Liver (tissue), 9 donors: Measurements from ENCODE around the gene ITPKC. TPM values are rescaled to one million over a fixed set of nuclear protein-coding genes. Genes with fewer than 3 reads are reported as not detected.

Experiments used
- DNase-seq: peaks from one replicate; pipeline ENCODE4 v3.0.0-alpha.2; 2017; ENCODE audit warnings: low spot score
- H3K27ac ChIP-seq, 2 donors: one replicate each; pipeline ENCODE4 v1.7.0; 2013; ENCODE audit warnings: inconsistent platforms in 2 of 2, low read length in 2 of 2, control low read depth in 1 of 2, low read depth in 1 of 2, mild to moderate bottlenecking in 1 of 2
- H3K27me3 ChIP-seq, 4 donors: one replicate each; pipeline versions ENCODE4 v1.6.1 to v1.7.0; 2013; ENCODE audit warnings: low read length in 3 of 4, inconsistent platforms in 1 of 4, mild to moderate bottlenecking in 1 of 4, moderate library complexity in 1 of 4; ENCODE audit not compliant: control insufficient read depth in 4 of 4, insufficient read depth in 4 of 4
- H3K36me3 ChIP-seq, 4 donors: one replicate each; pipeline versions ENCODE4 v1.6.1 to v1.7.0; 2013; ENCODE audit warnings: low read length in 3 of 4, mild to moderate bottlenecking in 3 of 4, low read depth in 1 of 4, moderate library complexity in 1 of 4; ENCODE audit not compliant: control insufficient read depth in 4 of 4, insufficient read depth in 3 of 4
- H3K4me1 ChIP-seq, 4 donors: one replicate each; pipeline versions ENCODE4 v1.6.1 to v1.7.0; 2013; ENCODE audit warnings: low read length in 3 of 4, mild to moderate bottlenecking in 3 of 4, moderate library complexity in 1 of 4; ENCODE audit not compliant: control insufficient read depth in 4 of 4, insufficient read depth in 4 of 4
- H3K4me3 ChIP-seq, 3 donors: one replicate each; pipeline versions ENCODE4 v1.6.1 to v1.7.0; 2013; ENCODE audit warnings: low read length in 3 of 3, control low read depth in 1 of 3, low read depth in 1 of 3, mild to moderate bottlenecking in 1 of 3
- H3K9ac ChIP-seq, 2 donors: one replicate each; pipeline ENCODE4 v1.7.0; 2013; ENCODE audit warnings: low read length in 2 of 2, mild to moderate bottlenecking in 2 of 2, moderate library complexity in 2 of 2, control low read depth in 1 of 2, low read depth in 1 of 2
- H3K9me3 ChIP-seq, 4 donors: one replicate each; pipeline versions ENCODE4 v1.6.1 to v1.7.0; 2013; ENCODE audit warnings: low read length in 3 of 4; ENCODE audit not compliant: control insufficient read depth in 4 of 4
- FOXA1 ChIP-seq: IDR thresholded peaks from 2 replicates; pipeline ENCODE4 v1.6.1; 2016; ENCODE audit warnings: antibody characterized with exemption
- FOXA2 ChIP-seq: IDR thresholded peaks from 2 replicates; pipeline ENCODE4 v1.6.1; 2016; ENCODE audit warnings: antibody characterized with exemption
- GABPA ChIP-seq, 2 donors: IDR thresholded peaks in 1 of 2; conservative IDR thresholded peaks in 1 of 2; 2 replicates each; pipeline ENCODE4 v1.6.1; 2016; ENCODE audit warnings: antibody characterized with exemption in 2 of 2, mild to moderate bottlenecking in 1 of 2, moderate library complexity in 1 of 2
- HNF4A ChIP-seq, 2 donors: conservative IDR thresholded peaks; 2 replicates each; pipeline ENCODE4 v1.6.1; 2016; ENCODE audit warnings: antibody characterized with exemption in 2 of 2, mild to moderate bottlenecking in 2 of 2
- HNF4G ChIP-seq: IDR thresholded peaks from 2 replicates; pipeline ENCODE4 v1.6.1; 2016; ENCODE audit warnings: antibody characterized with exemption
- JUND ChIP-seq, 2 donors: IDR thresholded peaks; 2 replicates each; pipeline ENCODE4 v1.6.1; 2016; ENCODE audit warnings: antibody characterized with exemption in 2 of 2
- MAX ChIP-seq: IDR thresholded peaks from 2 replicates; pipeline ENCODE4 v1.6.1; 2016; ENCODE audit warnings: antibody characterized with exemption
- RAD21 ChIP-seq, 2 donors: IDR thresholded peaks; 2 replicates each; pipeline ENCODE4 v1.6.1; 2016; ENCODE audit warnings: antibody characterized with exemption in 2 of 2, mild to moderate bottlenecking in 2 of 2
- RXRA ChIP-seq, 2 donors: IDR thresholded peaks; 2 replicates each; pipeline ENCODE4 v1.6.1; 2017 to 2018; ENCODE audit warnings: antibody characterized with exemption in 2 of 2, mild to moderate bottlenecking in 1 of 2
- SP1 ChIP-seq: IDR thresholded peaks from 2 replicates; pipeline ENCODE4 v1.6.1; 2018; ENCODE audit warnings: antibody characterized with exemption, mild to moderate bottlenecking
- TAF1 ChIP-seq: conservative IDR thresholded peaks from 2 replicates; pipeline ENCODE4 v1.6.1; 2016; ENCODE audit warnings: antibody characterized with exemption, mild to moderate bottlenecking
- YY1 ChIP-seq: IDR thresholded peaks from 2 replicates; pipeline ENCODE4 v1.6.1; 2016; ENCODE audit warnings: antibody characterized with exemption, mild to moderate bottlenecking
- ZBTB33 ChIP-seq: IDR thresholded peaks from 2 replicates; pipeline ENCODE4 v1.6.1; 2016; ENCODE audit warnings: antibody characterized with exemption
- WGBS: extraction: QIAGEN DNeasy Blood & Tissue Kit; methylation state at CpG from one replicate; pipeline ENCODE4 v1.1.7; 2013; 5-methylcytosine and 5-hydroxymethylcytosine counted together
- polyA plus RNA-seq, 2 donors: library from polyadenylated mRNA; stranded (reverse) in 1 of 2; unstranded in 1 of 2; fragments of 200-250 nt in 1 of 2; fragments of >200 nt in 1 of 2; fragmentation: Nextera tagmentation in 1 of 2; extraction: Ambion mirVana in 1 of 2; gene quantifications; one replicate each; pipeline versions ENCODE4 v1.2.1 to v1.2.3, GENCODE V29; 2013 to 2015
- total RNA-seq, 2 donors: library from RNA; depleted of rRNA; stranded (reverse); fragments of >200 nt; gene quantifications; one replicate each; pipeline ENCODE4 v1.2.3, GENCODE V29; 2014
- TF ChIP-seq, protein P1 (sequence below): IDR thresholded peaks from 2 replicates; pipeline ENCODE4 v1.6.1; 2016; ENCODE audit warnings: antibody characterized with exemption, mild to moderate bottlenecking
- donor health status: healthy.
- donor health status: healthy.
- donor health status: healthy.
- donor health status: healthy.
- donor health status: healthy.

Gene ITPKC
- total and polyA plus RNA-seq, 4 donors, result 4.2 to 12.5 (median 7.7) TPM

DNA sequence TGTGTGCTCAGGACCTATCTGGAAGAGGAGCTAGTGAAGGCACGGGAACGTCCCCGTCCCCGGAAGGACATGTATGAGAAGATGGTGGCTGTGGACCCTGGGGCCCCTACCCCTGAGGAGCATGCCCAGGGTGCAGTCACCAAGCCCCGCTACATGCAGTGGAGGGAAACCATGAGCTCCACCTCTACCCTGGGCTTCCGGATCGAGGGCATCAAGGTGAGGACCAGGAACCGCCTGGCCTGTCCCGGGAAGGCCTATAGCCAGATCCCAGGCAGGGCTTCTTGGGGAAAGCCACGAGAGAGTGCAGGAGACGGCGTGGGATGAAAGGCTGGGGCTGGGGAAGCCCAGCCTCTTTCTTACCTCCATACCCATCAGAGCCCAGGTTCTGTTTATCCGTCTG, 16.2 kb downstream of the ITPKC start:
- no peaks in the 10 kb centered on the region for H3K9me3 ChIP-seq
- no peak overlapping the region for H3K4me3 ChIP-seq
- WGBS, result 94% methylated on average over 13 of the region's 13 CpGs
- H3K36me3 ChIP-seq, result peaks cover 14 to 83% (median 48%) of the 10 kb centered on the region in 4 donors
- no peaks in the 10 kb centered on the region for H3K4me1 ChIP-seq
- H3K27ac ChIP-seq, result no peak overlapping the region
- no peak for DNase-seq
- no peaks in the 10 kb centered on the region for H3K27me3 ChIP-seq
- H3K9ac ChIP-seq, result no peak overlapping the region
- no peak for TF ChIP-seq TAF1
- no peak for TF ChIP-seq HNF4A (conservative IDR thresholded peaks at IDR 0.05)
- TF ChIP-seq FOXA1, result no peak
- TF ChIP-seq RXRA (IDR thresholded peaks at IDR 0.05), result no peak
- TF ChIP-seq ZBTB33, result no peak
- no peak for TF ChIP-seq FOXA2
- TF ChIP-seq, protein P1, sequence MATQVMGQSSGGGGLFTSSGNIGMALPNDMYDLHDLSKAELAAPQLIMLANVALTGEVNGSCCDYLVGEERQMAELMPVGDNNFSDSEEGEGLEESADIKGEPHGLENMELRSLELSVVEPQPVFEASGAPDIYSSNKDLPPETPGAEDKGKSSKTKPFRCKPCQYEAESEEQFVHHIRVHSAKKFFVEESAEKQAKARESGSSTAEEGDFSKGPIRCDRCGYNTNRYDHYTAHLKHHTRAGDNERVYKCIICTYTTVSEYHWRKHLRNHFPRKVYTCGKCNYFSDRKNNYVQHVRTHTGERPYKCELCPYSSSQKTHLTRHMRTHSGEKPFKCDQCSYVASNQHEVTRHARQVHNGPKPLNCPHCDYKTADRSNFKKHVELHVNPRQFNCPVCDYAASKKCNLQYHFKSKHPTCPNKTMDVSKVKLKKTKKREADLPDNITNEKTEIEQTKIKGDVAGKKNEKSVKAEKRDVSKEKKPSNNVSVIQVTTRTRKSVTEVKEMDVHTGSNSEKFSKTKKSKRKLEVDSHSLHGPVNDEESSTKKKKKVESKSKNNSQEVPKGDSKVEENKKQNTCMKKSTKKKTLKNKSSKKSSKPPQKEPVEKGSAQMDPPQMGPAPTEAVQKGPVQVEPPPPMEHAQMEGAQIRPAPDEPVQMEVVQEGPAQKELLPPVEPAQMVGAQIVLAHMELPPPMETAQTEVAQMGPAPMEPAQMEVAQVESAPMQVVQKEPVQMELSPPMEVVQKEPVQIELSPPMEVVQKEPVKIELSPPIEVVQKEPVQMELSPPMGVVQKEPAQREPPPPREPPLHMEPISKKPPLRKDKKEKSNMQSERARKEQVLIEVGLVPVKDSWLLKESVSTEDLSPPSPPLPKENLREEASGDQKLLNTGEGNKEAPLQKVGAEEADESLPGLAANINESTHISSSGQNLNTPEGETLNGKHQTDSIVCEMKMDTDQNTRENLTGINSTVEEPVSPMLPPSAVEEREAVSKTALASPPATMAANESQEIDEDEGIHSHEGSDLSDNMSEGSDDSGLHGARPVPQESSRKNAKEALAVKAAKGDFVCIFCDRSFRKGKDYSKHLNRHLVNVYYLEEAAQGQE, result no peak
- TF ChIP-seq SP1, result no peak

DNA sequence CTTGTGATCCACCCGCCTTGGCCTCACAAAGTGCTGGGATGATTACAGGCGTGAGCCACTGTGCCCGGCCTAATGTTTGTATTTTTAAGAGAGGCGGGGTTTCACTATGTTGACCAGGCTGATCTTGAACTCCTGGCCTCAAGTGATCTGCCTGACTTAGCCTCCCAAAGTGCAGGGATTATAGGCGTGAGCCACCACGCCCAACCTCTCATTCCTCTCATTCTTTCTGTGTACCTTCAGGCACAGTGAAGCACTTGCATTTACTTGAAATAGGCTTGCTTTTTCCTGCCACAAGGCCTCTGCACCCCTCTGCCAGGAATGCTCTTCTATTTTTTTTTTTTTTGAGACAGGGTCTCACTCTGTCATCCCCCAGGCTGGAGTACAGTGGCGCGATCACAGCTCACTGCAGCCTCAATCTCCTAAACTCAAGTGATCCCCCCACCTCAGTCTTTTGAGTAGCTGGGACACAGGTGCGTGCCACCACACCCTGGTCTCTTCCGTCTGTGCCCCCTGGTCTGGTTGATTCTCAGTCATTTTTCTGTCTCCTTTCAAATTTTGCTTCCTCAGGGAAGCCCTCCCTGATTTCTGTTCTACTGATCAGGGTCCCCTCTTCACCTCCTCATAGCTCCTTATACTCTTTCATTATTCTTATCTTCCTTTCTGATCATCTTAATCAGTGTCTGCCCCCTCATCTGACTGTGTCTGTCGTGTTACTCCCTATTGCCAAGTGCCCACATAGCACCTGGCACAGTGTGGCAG, 18.3 kb downstream of the ITPKC start:
- Histone ChIP-seq H3K27me3 (no peaks in the 10 kb centered on the region), H3K9me3 (no peaks in the 10 kb centered on the region), H3K4me3 (no peak overlapping the region), H3K4me1 (no peaks in the 10 kb centered on the region), H3K36me3 (peaks cover 20 to 85% (median 43%) of the 10 kb centered on the region in 4 donors), H3K27ac (no peak overlapping the region), H3K9ac (no peak overlapping the region)
- no peak for TF ChIP-seq YY1
- no peak for TF ChIP-seq ZBTB33
- WGBS, result 85% methylated on average over 11 of the region's 11 CpGs
- no peak for DNase-seq

- Histone ChIP-seq H3K27ac (no peak overlapping the region), H3K4me1 (no peaks in the 10 kb centered on the region), H3K36me3 (peaks cover 13 to 74% (median 32%) of the 10 kb centered on the region in 4 donors), H3K4me3 (no peak overlapping the region), H3K27me3 (no peaks in the 10 kb centered on the region), H3K9me3 (no peaks in the 10 kb centered on the region), H3K9ac (no peak overlapping the region)
- no peak for DNase-seq
- 94% methylated on average over 9 of the region's 9 CpGs for WGBS
- TF ChIP-seq GABPA (IDR thresholded peaks at IDR 0.05 in 1 of 2, conservative IDR thresholded peaks at IDR 0.05 in 1 of 2) (no peak), HNF4A (conservative IDR thresholded peaks at IDR 0.05) (no peak), YY1 (no peak), MAX (no peak), RAD21 (IDR thresholded peaks at IDR 0.05) (no peak), HNF4G (no peak), JUND (IDR thresholded peaks at IDR 0.05) (no peak), ZBTB33 (no peak)
Measured at GRCh38 chr19:40736661-40737060, 19.7 kb downstream of the ITPKC start.
